GM12873 (cell line): ENCODE measurements around the gene SERPINA6.

Source experiments
- CTCF ChIP-seq: IDR thresholded peaks from 2 replicates; pipeline ENCODE4 v1.5.1; 2012; ENCODE audit warnings: low read depth, mild to moderate bottlenecking, moderate library complexity, low read length, control low read depth; ENCODE audit not compliant: insufficient read depth; ENCODE audit errors: missing control alignments

The SERPINA6 gene

GRCh38 chr14:94322648-94323570 lies at the start of gene SERPINA6:
TSS of gene SERPINA6 (minus strand) at chr14:94323336. CDS start at chr14:94314648, 8,688 bp downstream.
- no peak for TF ChIP-seq CTCF

GRCh38 chr14:94372021-94372605 lies 49.0 kb upstream of the SERPINA6 start:
- peak; percentile 33 for TF ChIP-seq CTCF

- no peak for TF ChIP-seq CTCF
Observed at GRCh38 chr14:94370524-94370910, 47.4 kb upstream of the SERPINA6 start.

GRCh38 chr14:94368956-94369355 lies 45.8 kb upstream of the SERPINA6 start:
- no peak for TF ChIP-seq CTCF

- TF ChIP-seq CTCF, result no peak
Observed at GRCh38 chr14:94368243-94368590, 45.1 kb upstream of the SERPINA6 start.

GRCh38 chr14:94367347-94368242 lies 44.5 kb upstream of the SERPINA6 start:
- TF ChIP-seq CTCF, result no peak
